Neural cell (in vitro differentiated cells): ENCODE data around the gene NLRP5.

ENCODE experiments used
- CTCF ChIP-seq: fragments of 450-650 bp; IDR thresholded peaks from 2 replicates; pipeline ENCODE4 v1.5.1; 2014; ENCODE audit warnings: antibody characterized with exemption, mild to moderate bottlenecking, moderate library complexity; ENCODE audit not compliant: poor library complexity, severe bottlenecking
- TAF1 ChIP-seq: IDR thresholded peaks from 2 replicates; pipeline ENCODE4 v1.6.1; 2012; ENCODE audit warnings: low read depth

GRCh38 chr19:56101746-56102535, 115.4 kb downstream of the NLRP5 start:
- TF ChIP-seq TAF1: no peak
- no peak for TF ChIP-seq CTCF
